ENCODE results near the gene LRP2BP.

DNA sequence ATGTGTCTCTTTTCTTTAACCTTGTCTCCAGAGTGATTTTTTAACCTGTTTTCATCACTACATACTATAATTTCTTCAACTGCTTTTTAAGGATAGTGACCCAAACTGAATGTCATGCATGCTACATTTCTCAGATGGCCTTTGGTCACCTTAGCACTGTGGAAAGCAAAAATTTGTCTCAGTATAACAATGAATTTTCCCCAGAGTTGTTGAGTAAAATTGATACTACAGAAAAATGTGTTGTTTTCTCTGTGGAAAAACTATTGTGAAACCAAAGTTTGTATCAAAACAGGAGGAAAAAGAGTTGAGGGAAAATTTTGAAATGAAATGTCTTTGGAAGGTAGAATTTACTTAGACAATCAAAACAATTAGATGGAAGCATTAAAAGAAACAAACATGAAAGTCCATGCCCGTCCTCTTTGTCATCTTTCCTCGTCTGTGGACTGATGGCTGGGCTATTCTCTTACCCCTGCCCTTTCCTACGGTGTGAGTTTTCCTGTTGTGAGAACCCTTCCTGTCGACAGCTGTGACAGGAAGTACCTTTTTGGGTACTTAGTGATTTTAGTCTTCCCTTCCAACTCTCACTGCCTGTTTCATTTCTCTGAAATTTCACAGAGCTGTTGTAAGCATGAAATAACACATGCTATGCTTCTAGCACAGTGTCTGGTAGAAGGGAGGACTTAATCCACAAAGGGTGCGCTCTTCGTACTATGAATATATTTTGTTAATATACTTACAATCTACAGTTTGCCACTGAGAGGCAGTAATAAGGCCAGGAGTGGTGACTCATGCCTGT lies 50.8 kb downstream of the LRP2BP start:
- no peak for TF ChIP-seq CTCF (optimal IDR thresholded peaks at IDR 0.05 in 1 of 3, IDR thresholded peaks at IDR 0.05 in 1 of 3, conservative IDR thresholded peaks at IDR 0.05 in 1 of 3; ENCODE audit: extremely low read depth in 1 of 3, insufficient read depth in 2 of 3, low read length in 3 of 3)
- TF ChIP-seq EZH2 (IDR thresholded peaks at IDR 0.05; ENCODE audit: low read length): no peak

All from keratinocyte (primary cell).